Liver (tissue), 9 donors: Measurements from ENCODE around the gene KLRC2. TPM values are rescaled to one million over a fixed set of nuclear protein-coding genes. Genes with fewer than 3 reads are reported as not detected.

Source experiments
- DNase-seq: peaks from one replicate; pipeline ENCODE4 v3.0.0-alpha.2; 2017; ENCODE audit warnings: low spot score
- H3K27ac ChIP-seq, 2 donors: one replicate each; pipeline ENCODE4 v1.7.0; 2013; ENCODE audit warnings: inconsistent platforms in 2 of 2, low read length in 2 of 2, control low read depth in 1 of 2, low read depth in 1 of 2, mild to moderate bottlenecking in 1 of 2
- H3K27me3 ChIP-seq, 4 donors: one replicate each; pipeline versions ENCODE4 v1.6.1 to v1.7.0; 2013; ENCODE audit warnings: low read length in 3 of 4, inconsistent platforms in 1 of 4, mild to moderate bottlenecking in 1 of 4, moderate library complexity in 1 of 4; ENCODE audit not compliant: control insufficient read depth in 4 of 4, insufficient read depth in 4 of 4
- H3K36me3 ChIP-seq, 4 donors: one replicate each; pipeline versions ENCODE4 v1.6.1 to v1.7.0; 2013; ENCODE audit warnings: low read length in 3 of 4, mild to moderate bottlenecking in 3 of 4, low read depth in 1 of 4, moderate library complexity in 1 of 4; ENCODE audit not compliant: control insufficient read depth in 4 of 4, insufficient read depth in 3 of 4
- H3K4me1 ChIP-seq, 4 donors: one replicate each; pipeline versions ENCODE4 v1.6.1 to v1.7.0; 2013; ENCODE audit warnings: low read length in 3 of 4, mild to moderate bottlenecking in 3 of 4, moderate library complexity in 1 of 4; ENCODE audit not compliant: control insufficient read depth in 4 of 4, insufficient read depth in 4 of 4
- H3K4me3 ChIP-seq, 3 donors: one replicate each; pipeline versions ENCODE4 v1.6.1 to v1.7.0; 2013; ENCODE audit warnings: low read length in 3 of 3, control low read depth in 1 of 3, low read depth in 1 of 3, mild to moderate bottlenecking in 1 of 3
- H3K9ac ChIP-seq, 2 donors: one replicate each; pipeline ENCODE4 v1.7.0; 2013; ENCODE audit warnings: low read length in 2 of 2, mild to moderate bottlenecking in 2 of 2, moderate library complexity in 2 of 2, control low read depth in 1 of 2, low read depth in 1 of 2
- H3K9me3 ChIP-seq, 4 donors: one replicate each; pipeline versions ENCODE4 v1.6.1 to v1.7.0; 2013; ENCODE audit warnings: low read length in 3 of 4; ENCODE audit not compliant: control insufficient read depth in 4 of 4
- EGR1 ChIP-seq, 2 donors: IDR thresholded peaks; 2 replicates each; pipeline ENCODE4 v1.6.1; 2016 to 2018; ENCODE audit warnings: antibody characterized with exemption in 2 of 2, low read depth in 2 of 2
- FOXA1 ChIP-seq: IDR thresholded peaks from 2 replicates; pipeline ENCODE4 v1.6.1; 2016; ENCODE audit warnings: antibody characterized with exemption
- FOXA2 ChIP-seq: IDR thresholded peaks from 2 replicates; pipeline ENCODE4 v1.6.1; 2016; ENCODE audit warnings: antibody characterized with exemption
- GABPA ChIP-seq, 2 donors: IDR thresholded peaks in 1 of 2; conservative IDR thresholded peaks in 1 of 2; 2 replicates each; pipeline ENCODE4 v1.6.1; 2016; ENCODE audit warnings: antibody characterized with exemption in 2 of 2, mild to moderate bottlenecking in 1 of 2, moderate library complexity in 1 of 2
- HNF4A ChIP-seq, 2 donors: conservative IDR thresholded peaks; 2 replicates each; pipeline ENCODE4 v1.6.1; 2016; ENCODE audit warnings: antibody characterized with exemption in 2 of 2, mild to moderate bottlenecking in 2 of 2
- HNF4G ChIP-seq: IDR thresholded peaks from 2 replicates; pipeline ENCODE4 v1.6.1; 2016; ENCODE audit warnings: antibody characterized with exemption
- JUND ChIP-seq, 2 donors: IDR thresholded peaks; 2 replicates each; pipeline ENCODE4 v1.6.1; 2016; ENCODE audit warnings: antibody characterized with exemption in 2 of 2
- NR2F2 ChIP-seq: IDR thresholded peaks from 2 replicates; pipeline ENCODE4 v1.6.1; 2016; ENCODE audit warnings: antibody characterized with exemption
- RAD21 ChIP-seq, 2 donors: IDR thresholded peaks; 2 replicates each; pipeline ENCODE4 v1.6.1; 2016; ENCODE audit warnings: antibody characterized with exemption in 2 of 2, mild to moderate bottlenecking in 2 of 2
- RXRA ChIP-seq, 2 donors: IDR thresholded peaks; 2 replicates each; pipeline ENCODE4 v1.6.1; 2017 to 2018; ENCODE audit warnings: antibody characterized with exemption in 2 of 2, mild to moderate bottlenecking in 1 of 2
- SP1 ChIP-seq: IDR thresholded peaks from 2 replicates; pipeline ENCODE4 v1.6.1; 2018; ENCODE audit warnings: antibody characterized with exemption, mild to moderate bottlenecking
- TAF1 ChIP-seq: conservative IDR thresholded peaks from 2 replicates; pipeline ENCODE4 v1.6.1; 2016; ENCODE audit warnings: antibody characterized with exemption, mild to moderate bottlenecking
- YY1 ChIP-seq: IDR thresholded peaks from 2 replicates; pipeline ENCODE4 v1.6.1; 2016; ENCODE audit warnings: antibody characterized with exemption, mild to moderate bottlenecking
- WGBS: extraction: QIAGEN DNeasy Blood & Tissue Kit; methylation state at CpG from one replicate; pipeline ENCODE4 v1.1.7; 2013; 5-methylcytosine and 5-hydroxymethylcytosine counted together
- polyA plus RNA-seq, 2 donors: library from polyadenylated mRNA; stranded (reverse) in 1 of 2; unstranded in 1 of 2; fragments of 200-250 nt in 1 of 2; fragments of >200 nt in 1 of 2; fragmentation: Nextera tagmentation in 1 of 2; extraction: Ambion mirVana in 1 of 2; gene quantifications; one replicate each; pipeline versions ENCODE4 v1.2.1 to v1.2.3, GENCODE V29; 2013 to 2015
- total RNA-seq, 2 donors: library from RNA; depleted of rRNA; stranded (reverse); fragments of >200 nt; gene quantifications; one replicate each; pipeline ENCODE4 v1.2.3, GENCODE V29; 2014
- TF ChIP-seq, protein P1 (sequence below): IDR thresholded peaks from 2 replicates; pipeline ENCODE4 v1.6.1; 2016; ENCODE audit warnings: antibody characterized with exemption
- TF ChIP-seq, protein P2 (sequence below): IDR thresholded peaks from 2 replicates; pipeline ENCODE4 v1.6.1; 2016; ENCODE audit warnings: antibody characterized with exemption
- TF ChIP-seq, protein P3 (sequence below): IDR thresholded peaks from 2 replicates; pipeline ENCODE4 v1.6.1; 2016; ENCODE audit warnings: antibody characterized with exemption, mild to moderate bottlenecking
- TF ChIP-seq, protein P4 (sequence below): IDR thresholded peaks from 2 replicates; pipeline ENCODE4 v1.6.1; 2016; ENCODE audit warnings: antibody characterized with exemption
- TF ChIP-seq, protein P5 (sequence below): fragments of 150-350 bp; IDR thresholded peaks from 2 replicates; pipeline ENCODE4 v1.5.1; 2017; ENCODE audit warnings: improper control_type of control experiment, low read depth, low read length; ENCODE audit not compliant: missing input control
- donor health status: healthy.
- donor health status: healthy.
- donor health status: healthy.
- donor health status: healthy.
- donor health status: healthy.

KLRC2 gene
- total and polyA plus RNA-seq, 4 donors, result 0.13 to 1.5 (median 0.28) TPM

DNA sequence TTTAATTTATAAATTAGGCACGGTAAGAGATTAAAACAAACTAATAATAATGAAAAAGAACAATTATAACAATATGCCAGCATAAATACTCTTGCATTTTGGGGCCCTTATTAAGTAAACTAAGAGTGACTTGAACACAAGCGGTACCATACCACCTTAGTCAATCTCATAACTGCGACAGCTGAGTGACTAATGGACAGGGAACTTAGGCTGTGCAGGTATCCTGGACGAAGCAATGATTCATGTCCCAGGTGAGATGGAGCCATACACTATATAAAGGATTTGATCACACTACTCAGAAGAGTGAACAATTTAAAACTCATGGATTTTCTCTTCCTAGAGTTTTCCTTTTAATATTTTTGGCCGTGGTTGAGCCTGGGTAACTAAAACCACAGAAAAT, 30.5 kb downstream of the KLRC2 start:
- H3K4me1 ChIP-seq, result no peaks in the 10 kb centered on the region
- no peak overlapping the region for H3K27ac ChIP-seq
- WGBS, result 94% methylated on average over 5 of the region's 5 CpGs
- H3K9me3 ChIP-seq, result peaks cover 0 to 2% (median 0%) of the 10 kb centered on the region in 4 donors
- H3K27me3 ChIP-seq, result peaks cover 0 to 2% (median 0%) of the 10 kb centered on the region in 4 donors
- TF ChIP-seq GABPA (IDR thresholded peaks at IDR 0.05 in 1 of 2, conservative IDR thresholded peaks at IDR 0.05 in 1 of 2) (no peak), EGR1 (IDR thresholded peaks at IDR 0.05; ENCODE audit: low read depth in 2 of 2) (no peak), RAD21 (IDR thresholded peaks at IDR 0.05) (no peak), RXRA (IDR thresholded peaks at IDR 0.05) (no peak), YY1 (no peak), HNF4G (no peak), NR2F2 (no peak), SP1 (no peak), FOXA1 (no peak), JUND (IDR thresholded peaks at IDR 0.05) (no peak), TAF1 (no peak), HNF4A (conservative IDR thresholded peaks at IDR 0.05) (no peak), FOXA2 (no peak)
- TF ChIP-seq, protein P1, sequence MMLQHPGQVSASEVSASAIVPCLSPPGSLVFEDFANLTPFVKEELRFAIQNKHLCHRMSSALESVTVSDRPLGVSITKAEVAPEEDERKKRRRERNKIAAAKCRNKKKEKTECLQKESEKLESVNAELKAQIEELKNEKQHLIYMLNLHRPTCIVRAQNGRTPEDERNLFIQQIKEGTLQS, result no peak
- TF ChIP-seq, protein P2, sequence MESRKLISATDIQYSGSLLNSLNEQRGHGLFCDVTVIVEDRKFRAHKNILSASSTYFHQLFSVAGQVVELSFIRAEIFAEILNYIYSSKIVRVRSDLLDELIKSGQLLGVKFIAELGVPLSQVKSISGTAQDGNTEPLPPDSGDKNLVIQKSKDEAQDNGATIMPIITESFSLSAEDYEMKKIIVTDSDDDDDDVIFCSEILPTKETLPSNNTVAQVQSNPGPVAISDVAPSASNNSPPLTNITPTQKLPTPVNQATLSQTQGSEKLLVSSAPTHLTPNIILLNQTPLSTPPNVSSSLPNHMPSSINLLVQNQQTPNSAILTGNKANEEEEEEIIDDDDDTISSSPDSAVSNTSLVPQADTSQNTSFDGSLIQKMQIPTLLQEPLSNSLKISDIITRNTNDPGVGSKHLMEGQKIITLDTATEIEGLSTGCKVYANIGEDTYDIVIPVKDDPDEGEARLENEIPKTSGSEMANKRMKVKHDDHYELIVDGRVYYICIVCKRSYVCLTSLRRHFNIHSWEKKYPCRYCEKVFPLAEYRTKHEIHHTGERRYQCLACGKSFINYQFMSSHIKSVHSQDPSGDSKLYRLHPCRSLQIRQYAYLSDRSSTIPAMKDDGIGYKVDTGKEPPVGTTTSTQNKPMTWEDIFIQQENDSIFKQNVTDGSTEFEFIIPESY, result no peak
- TF ChIP-seq, protein P3, sequence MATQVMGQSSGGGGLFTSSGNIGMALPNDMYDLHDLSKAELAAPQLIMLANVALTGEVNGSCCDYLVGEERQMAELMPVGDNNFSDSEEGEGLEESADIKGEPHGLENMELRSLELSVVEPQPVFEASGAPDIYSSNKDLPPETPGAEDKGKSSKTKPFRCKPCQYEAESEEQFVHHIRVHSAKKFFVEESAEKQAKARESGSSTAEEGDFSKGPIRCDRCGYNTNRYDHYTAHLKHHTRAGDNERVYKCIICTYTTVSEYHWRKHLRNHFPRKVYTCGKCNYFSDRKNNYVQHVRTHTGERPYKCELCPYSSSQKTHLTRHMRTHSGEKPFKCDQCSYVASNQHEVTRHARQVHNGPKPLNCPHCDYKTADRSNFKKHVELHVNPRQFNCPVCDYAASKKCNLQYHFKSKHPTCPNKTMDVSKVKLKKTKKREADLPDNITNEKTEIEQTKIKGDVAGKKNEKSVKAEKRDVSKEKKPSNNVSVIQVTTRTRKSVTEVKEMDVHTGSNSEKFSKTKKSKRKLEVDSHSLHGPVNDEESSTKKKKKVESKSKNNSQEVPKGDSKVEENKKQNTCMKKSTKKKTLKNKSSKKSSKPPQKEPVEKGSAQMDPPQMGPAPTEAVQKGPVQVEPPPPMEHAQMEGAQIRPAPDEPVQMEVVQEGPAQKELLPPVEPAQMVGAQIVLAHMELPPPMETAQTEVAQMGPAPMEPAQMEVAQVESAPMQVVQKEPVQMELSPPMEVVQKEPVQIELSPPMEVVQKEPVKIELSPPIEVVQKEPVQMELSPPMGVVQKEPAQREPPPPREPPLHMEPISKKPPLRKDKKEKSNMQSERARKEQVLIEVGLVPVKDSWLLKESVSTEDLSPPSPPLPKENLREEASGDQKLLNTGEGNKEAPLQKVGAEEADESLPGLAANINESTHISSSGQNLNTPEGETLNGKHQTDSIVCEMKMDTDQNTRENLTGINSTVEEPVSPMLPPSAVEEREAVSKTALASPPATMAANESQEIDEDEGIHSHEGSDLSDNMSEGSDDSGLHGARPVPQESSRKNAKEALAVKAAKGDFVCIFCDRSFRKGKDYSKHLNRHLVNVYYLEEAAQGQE, result no peak
- TF ChIP-seq, protein P4, sequence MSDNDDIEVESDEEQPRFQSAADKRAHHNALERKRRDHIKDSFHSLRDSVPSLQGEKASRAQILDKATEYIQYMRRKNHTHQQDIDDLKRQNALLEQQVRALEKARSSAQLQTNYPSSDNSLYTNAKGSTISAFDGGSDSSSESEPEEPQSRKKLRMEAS, result no peak
- TF ChIP-seq, protein P5, sequence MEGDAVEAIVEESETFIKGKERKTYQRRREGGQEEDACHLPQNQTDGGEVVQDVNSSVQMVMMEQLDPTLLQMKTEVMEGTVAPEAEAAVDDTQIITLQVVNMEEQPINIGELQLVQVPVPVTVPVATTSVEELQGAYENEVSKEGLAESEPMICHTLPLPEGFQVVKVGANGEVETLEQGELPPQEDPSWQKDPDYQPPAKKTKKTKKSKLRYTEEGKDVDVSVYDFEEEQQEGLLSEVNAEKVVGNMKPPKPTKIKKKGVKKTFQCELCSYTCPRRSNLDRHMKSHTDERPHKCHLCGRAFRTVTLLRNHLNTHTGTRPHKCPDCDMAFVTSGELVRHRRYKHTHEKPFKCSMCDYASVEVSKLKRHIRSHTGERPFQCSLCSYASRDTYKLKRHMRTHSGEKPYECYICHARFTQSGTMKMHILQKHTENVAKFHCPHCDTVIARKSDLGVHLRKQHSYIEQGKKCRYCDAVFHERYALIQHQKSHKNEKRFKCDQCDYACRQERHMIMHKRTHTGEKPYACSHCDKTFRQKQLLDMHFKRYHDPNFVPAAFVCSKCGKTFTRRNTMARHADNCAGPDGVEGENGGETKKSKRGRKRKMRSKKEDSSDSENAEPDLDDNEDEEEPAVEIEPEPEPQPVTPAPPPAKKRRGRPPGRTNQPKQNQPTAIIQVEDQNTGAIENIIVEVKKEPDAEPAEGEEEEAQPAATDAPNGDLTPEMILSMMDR, result no peak
- no peak overlapping the region for H3K9ac ChIP-seq
- no peak overlapping the region for H3K4me3 ChIP-seq
- H3K36me3 ChIP-seq, result no peaks in the 10 kb centered on the region
- no peak for DNase-seq
